ENCODE results near the gene RAD54L.
"Not testable (repeated sequence)": the region's sequence is repeated elsewhere in the genome, so short reads cannot be mapped to it uniquely, and the experiment has no call there.

Gene RAD54L

GRCh38 chr1:46242918-46243317 lies 4.6 kb upstream of the RAD54L start:
- DNase-seq, result no peak

- not testable (repeated sequence) for DNase-seq
These were observed 3.7 kb upstream of the RAD54L start for GRCh38 chr1:46243831-46244230.

DNA sequence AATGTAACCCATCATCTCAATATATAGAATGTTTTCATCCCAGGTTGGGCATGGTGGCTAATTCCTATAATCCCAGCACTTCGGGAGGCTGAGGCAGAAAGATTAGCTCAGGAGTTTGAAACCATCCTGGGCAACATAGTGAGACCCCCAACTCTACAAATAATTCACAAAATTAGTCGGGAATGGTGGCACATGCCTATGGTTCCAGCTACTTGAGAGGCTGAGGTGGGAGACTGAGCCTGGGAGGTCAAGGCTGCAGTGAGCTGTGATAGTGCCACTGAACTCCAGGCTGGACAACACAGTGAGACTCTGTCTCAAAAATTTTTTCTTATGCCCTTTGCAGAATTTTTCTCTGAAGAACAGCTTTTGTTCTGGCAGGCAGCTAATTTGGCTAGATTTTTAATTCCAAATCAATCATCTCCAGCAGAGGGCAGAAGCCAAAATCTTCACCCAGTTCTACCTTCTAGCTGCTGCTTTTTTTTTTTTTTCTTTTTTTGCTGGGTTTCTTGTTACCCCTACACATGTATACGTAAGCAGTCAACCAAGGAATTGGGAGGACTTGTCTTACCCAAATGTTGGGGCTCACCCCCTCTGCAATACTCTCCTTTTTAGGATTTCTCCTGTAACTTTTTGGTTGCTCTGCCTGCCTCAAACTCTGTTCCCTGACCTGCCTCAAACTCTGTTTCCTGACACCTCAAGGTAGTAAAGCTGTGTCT lies 2.7 kb upstream of the RAD54L start:
- DNase-seq, result no peak

GRCh38 chr1:46246136-46246535 lies 1.4 kb upstream of the RAD54L start:
- DNase-seq, result not testable (repeated sequence)

- DNase-seq, result peak; percentile 30
These were observed 771 bp upstream of the RAD54L start for GRCh38 chr1:46246548-46247435.

DNA sequence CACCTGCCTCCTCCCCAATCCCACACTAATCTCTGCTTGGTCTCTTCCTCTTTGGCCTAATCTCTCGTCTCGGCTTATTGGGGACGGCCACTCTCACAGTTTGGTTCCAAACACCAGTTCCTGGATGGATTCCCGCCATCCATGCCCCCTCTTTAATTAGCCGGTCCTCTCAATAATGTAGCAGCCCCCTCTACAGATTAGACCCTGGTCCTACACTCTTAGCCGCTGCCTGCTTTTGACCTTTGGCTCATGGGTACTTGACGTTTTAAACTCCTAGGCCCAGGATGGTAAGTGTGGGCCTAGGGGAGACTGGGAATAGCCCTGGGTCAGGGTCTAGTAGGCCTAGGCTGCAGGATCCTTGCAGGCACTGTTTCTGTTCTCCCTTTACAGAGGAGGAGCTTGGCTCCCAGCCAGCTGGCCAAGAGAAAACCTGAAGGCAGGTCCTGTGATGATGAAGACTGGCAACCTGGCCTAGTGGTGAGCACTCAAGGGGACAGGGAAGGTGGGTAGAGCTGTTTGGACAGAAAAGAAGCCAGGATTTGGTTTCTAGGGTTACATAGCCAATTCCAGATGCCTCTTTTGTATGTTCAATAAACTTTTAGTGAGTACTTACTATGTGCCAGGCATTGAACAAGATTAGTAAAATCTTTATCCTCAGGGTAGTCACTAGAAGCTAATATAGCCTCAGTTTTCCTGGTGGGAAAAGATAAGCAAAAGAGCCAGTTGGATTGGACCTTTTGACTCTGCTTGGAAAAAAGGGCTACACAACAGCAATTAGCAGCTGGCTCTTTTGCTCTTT lies 758 bp downstream of the RAD54L start:
- DNase-seq, result peak; percentile 77

- no peak for DNase-seq
These were observed 7.1 kb downstream of the RAD54L start for GRCh38 chr1:46254668-46255067.

GRCh38 chr1:46256523-46256922 lies 9.0 kb downstream of the RAD54L start:
- DNase-seq, result no peak

GRCh38 chr1:46262508-46262907 lies 14.9 kb downstream of the RAD54L start:
- DNase-seq, result no peak

GRCh38 chr1:46263146-46263545 lies 15.6 kb downstream of the RAD54L start:
- DNase-seq, result no peak

- no peak for DNase-seq
These were observed 21.0 kb downstream of the RAD54L start for GRCh38 chr1:46268578-46268977.

DNA sequence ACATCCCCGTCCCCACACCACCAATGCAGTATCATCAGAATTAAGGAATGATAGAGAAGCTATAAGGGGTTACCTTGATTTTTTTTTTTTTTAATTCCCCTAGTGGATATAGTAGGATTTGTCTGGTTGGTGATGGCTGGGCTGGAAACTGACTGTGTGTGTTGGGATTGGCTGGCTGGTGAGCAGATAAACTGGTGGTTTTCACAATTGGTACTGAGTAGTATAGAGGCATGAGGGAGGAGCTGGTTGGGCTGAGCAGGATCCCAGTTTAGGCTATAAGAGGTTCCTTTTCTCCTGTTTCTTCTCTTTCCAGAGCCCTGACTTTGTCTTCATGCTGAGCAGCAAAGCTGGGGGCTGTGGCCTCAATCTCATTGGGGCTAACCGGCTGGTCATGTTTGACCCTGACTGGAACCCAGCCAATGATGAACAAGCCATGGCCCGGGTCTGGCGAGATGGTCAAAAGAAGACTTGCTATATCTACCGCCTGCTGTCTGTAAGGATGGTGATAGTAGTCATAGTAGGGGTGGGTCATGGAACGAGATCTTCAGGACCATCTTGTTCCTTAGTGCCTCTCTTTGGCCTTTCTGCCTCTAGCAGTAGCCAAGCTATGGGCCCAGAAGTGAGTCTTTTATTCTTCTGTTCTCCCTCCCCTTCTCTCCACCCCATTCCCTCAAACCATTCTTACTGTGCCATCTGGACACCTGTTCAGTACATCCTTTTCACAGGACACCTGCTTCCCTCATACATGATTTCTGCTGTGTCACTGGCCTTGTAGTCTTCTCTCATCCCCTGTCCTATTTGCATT lies 26.9 kb downstream of the RAD54L start:
- no peak for DNase-seq

DNA sequence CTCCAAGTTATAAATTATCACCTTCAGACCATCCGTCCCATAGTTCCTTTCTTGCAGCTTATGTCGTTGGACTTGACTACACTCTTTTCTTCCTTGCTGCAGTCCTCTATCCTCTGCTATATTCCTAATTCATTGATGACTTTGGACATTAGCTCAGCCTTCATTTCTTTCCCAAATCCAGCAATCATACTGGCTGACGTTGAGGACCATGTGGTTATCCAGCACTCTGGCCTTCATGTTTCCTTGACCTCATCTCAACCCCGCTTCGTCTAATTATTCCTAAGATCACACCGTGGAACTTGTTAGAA lies 27.4 kb downstream of the RAD54L start:
- DNase-seq, result no peak

- DNase-seq, result peak; percentile 7
These were observed 30.3 kb downstream of the RAD54L start for GRCh38 chr1:46277658-46278373.

GRCh38 chr1:46278807-46279206 lies 31.2 kb downstream of the RAD54L start:
- DNase-seq, result no peak

DNA sequence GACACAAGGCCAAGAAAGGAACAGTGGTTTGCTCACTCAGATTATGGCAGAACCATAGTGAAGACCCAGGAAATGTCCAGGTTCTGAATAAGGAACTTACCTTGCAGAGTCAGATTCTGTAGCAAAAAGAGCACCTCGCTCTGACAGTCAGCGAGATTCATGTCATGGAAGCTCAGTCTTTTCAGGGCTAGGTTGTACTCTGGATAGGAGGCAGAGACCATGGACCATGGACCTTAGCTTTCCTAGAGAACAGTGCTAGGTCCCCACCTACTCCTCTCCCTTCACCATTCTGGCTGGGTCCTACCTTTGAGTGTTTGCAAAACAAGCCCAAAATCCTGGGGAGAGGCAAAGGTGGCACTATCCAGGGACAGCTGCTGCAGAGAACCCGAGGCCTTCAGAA lies 32.5 kb downstream of the RAD54L start:
- DNase-seq, result no peak

GRCh38 chr1:46281021-46281420 lies 33.5 kb downstream of the RAD54L start:
- DNase-seq, result no peak

- no peak for DNase-seq
These were observed 36.5 kb downstream of the RAD54L start for GRCh38 chr1:46284058-46284457.

DNA sequence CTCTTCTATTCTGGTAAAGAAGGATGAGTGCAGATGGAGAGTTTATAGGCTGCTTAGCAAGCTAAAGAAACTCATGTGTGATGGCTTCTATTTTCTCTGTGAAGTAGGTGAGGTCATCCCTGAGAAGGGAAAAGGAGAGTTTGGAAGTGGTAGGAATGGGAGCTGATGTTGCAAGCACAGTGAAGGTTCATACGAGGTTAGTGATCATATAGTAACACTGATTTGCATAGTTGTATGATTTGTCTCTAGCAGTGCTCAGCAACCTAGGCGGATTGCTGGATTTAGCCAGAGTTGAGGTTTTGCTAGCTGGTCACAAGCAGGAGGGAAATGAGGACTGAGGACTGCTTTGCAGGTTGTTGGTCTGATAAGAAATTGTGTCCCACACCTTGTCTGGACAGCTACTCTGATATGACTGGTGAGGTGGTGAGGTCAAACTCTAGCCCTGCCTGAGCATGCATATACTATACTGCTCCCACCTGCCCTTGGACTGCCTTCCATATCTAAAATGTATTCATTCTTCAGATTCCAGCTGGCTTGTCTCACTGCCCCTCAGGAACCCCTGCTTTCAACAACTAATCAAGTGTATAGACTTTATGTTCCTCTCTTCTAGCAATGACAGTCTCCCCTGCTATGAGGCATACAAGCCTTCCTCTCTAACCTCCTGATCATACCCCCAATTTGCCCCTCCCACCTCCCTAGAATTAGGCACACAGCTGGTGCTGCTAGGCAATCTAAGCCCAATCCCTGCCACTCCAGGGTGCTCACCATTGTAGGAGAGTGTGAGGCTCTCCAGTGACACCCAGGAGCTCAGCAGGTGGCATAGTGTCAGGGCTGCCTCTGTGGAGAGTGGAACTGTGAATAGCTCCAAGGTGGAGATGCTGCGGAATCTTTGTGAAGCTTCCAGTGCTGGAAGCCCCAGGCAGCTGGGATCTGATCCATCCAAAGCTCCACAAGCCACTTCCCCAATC lies 37.3 kb downstream of the RAD54L start:
- DNase-seq, result peak; percentile 62

DNA sequence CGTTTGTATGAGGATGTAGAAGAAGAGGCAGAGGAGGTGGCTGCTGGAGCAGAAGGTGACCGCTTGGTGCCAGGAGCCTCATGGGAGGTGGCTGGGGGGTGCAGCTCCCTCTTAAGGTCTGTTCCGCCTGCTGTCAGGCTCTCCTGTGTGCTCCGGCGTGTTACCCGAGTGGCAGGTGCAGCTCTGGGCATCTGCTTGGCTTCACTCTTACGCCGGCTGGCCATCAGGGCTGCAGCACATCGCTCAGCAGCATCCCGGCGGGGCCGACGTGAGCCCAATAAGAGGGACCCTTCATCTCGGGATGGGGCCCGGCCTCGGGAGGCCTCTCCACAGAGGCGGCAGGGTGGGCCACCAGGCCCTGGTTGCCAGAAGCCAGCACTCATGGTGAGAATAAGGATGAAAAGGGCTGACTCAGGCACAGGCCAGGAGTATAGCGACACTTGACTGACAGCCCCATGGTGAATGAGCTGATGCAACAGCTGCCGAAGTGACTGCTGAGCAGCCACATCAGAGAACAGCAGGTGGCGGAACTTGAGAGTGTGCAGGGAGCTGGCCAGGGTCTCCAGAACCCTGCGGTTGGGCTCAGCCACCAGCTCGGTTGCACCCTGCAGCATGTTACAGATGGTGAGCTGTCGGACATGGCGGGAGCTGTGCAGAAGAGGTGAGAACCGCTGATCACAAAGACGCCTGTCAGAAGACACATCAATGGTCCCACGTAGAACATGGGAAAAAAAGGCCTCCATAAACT lies 38.3 kb downstream of the RAD54L start:
- DNase-seq, result peak; percentile 72

Measured in NCI-H345 (cell line).